GM19099 (cell line): ENCODE data around the gene BNC2.

ENCODE experiments used
- POLR2A ChIP-seq: IDR thresholded peaks from 3 replicates; pipeline ENCODE4 v1.6.1; 2011; ENCODE audit warnings: low read depth; ENCODE audit not compliant: insufficient read length; ENCODE audit errors: extremely low read depth

BNC2 gene

GRCh38 chr9:16530669-16531642, 339.5 kb downstream of the BNC2 start:
- TF ChIP-seq POLR2A: no peak

DNA sequence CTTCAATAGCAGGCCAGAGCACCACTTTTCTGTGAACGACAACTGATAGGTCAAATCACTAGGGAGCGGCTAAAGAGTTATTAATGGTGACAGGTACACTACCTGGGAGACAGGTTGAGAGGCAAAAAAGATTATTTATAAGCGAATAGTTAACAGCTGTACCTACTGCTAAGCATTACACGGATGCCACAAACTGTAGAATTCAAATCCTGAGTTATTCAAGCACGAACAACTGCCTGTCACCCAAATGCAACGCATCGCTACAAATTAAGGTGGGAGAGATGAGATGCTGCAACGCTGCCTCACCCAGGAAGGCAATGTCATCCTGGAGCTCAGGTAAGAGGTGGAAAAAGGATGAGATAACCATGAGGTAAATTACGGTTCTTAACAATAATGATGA, 342.9 kb downstream of the BNC2 start:
- TF ChIP-seq POLR2A: no peak

DNA sequence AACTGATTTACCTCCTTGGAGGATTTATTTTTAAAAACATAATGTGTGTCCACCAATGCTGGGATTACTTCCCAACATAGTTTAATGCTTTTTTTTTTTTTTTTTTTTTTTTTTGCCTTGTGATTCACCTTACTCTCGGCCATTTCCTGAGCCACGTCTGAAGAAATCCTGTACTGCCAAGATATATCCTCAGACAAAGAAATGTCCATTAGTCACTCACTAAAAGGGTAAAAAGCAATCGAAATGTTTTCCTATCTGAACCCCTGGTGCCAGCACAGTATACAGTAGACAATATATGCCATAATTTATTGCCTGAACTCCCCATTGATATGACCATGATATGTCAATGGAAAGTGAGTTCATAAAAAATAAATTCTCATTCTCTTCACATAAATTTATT, 344.1 kb downstream of the BNC2 start:
- no peak for TF ChIP-seq POLR2A

- TF ChIP-seq POLR2A: no peak
These were observed 345.6 kb downstream of the BNC2 start for GRCh38 chr9:16524823-16525222.

- no peak for TF ChIP-seq POLR2A
These were observed 346.4 kb downstream of the BNC2 start for GRCh38 chr9:16524078-16524477.

GRCh38 chr9:16521868-16522411, 348.5 kb downstream of the BNC2 start:
- no peak for TF ChIP-seq POLR2A

- TF ChIP-seq POLR2A: no peak
These were observed 351.5 kb downstream of the BNC2 start for GRCh38 chr9:16519001-16519400.

GRCh38 chr9:16516891-16517290, 353.6 kb downstream of the BNC2 start:
- TF ChIP-seq POLR2A: no peak

GRCh38 chr9:16515879-16516301, 354.6 kb downstream of the BNC2 start:
- TF ChIP-seq POLR2A: no peak

DNA sequence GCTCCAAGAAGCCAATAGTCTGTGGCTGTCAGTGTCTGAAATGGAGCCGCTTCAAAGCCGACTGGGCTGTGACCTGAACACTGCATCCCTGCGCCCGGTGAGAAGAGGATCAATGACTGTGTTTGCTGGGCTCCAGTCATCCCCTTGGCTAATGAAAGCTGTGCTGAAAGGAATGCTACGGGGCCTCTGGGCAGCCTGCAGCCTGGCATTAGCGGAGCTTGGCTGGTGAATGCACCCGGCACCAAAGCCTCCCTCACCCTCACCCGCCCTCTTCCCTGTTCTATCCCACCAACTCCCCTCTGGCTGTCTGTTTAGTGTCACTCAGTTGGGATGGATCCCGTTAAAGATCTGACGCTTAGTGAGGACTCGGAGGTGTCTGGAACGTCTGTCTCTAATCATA, 355.3 kb downstream of the BNC2 start:
- no peak for TF ChIP-seq POLR2A

GRCh38 chr9:16514131-16514530, 356.3 kb downstream of the BNC2 start:
- TF ChIP-seq POLR2A: no peak

- no peak for TF ChIP-seq POLR2A
These were observed 358.2 kb downstream of the BNC2 start for GRCh38 chr9:16512281-16512680.

DNA sequence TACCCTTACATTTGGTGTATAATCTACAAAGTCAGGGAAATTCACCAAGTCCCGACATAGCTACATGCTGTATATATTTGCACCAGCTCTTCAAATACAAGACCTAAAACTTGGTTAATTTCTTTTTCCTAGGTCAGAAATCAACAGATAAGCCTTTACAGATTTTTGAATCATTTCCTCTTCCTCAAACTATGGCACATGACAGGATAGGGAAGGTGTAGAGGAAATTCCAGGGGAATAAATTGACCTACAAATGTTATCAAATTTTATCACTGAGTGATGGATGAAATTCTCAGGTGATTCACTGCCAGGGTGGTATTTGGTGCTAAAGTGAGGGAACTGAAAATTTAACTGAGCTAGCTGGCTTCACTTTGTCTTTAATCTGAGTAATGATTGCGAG, 360.0 kb downstream of the BNC2 start:
- TF ChIP-seq POLR2A: no peak

DNA sequence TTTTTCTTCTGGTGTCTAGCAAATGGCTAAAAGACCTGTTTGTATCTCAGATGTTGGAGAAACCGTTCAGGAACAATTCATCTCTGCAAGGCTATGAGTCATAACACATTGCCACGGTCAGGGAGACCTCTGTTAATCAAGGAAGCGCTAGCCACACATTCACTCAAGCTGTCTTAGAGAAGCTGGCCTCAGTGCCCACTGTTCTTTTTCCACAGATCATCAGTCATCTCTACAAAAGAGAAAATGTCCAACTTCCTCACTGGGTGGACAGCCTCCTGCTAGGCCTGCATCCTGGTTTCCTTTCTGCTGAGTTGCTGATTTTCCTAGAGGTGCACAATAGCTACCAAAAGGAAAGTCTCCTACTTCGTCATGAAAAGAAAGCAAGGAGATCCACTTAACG, 360.5 kb downstream of the BNC2 start:
- no peak for TF ChIP-seq POLR2A

- no peak for TF ChIP-seq POLR2A
These were observed 365.3 kb downstream of the BNC2 start for GRCh38 chr9:16505199-16505598.

DNA sequence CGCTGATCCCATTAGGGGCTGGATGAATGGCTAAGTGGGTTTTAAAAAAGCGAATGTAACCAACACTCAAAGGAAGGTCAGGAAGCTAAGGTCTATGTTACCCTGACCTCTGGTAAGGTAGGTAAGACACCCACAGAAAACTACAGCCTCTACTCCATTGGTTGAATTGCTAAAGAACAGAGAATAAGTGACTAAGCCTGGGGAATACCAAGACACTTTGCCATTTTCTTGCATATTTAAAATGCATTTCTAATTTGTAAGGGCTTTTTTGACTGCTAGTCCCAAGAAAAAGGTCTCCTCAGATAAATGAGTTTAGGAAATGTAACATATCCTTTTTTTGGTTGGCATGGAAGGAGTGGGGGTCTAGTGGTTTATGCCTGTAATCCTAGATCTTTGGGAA, 368.7 kb downstream of the BNC2 start:
- TF ChIP-seq POLR2A: no peak
